ENCODE results near the gene YBX3. TPM values are rescaled to one million over a fixed set of nuclear protein-coding genes. Genes with fewer than 3 reads are reported as not detected.
"Not testable (repeated sequence)": the region's sequence is repeated elsewhere in the genome, so short reads cannot be mapped to it uniquely, and the experiment has no call there.

Gene YBX3
- total RNA-seq, 1 donor from 2014 or later: 245 TPM

- peak overlapping the region; percentile 44 for H3K4me3 ChIP-seq (ENCODE audit: low read depth, low read length)
- peak; percentile 93 for DNase-seq (ENCODE audit: low read depth)
- peak; percentile 92 for TF ChIP-seq CTCF (conservative IDR thresholded peaks at IDR 0.05; ENCODE audit: low read depth, low read length)
Observed at GRCh38 chr12:10749700-10750384, 26.7 kb upstream of the YBX3 start.

- H3K4me3 ChIP-seq (ENCODE audit: low read depth, low read length): no peak overlapping the region
- no peak for TF ChIP-seq CTCF (conservative IDR thresholded peaks at IDR 0.05; ENCODE audit: low read depth, low read length)
- DNase-seq (ENCODE audit: low read depth): no peak
Observed at GRCh38 chr12:10747730-10748129, 24.6 kb upstream of the YBX3 start.

GRCh38 chr12:10743420-10743819 is 20.3 kb upstream of the YBX3 start:
- not testable (repeated sequence) for H3K4me3 ChIP-seq (ENCODE audit: low read depth, low read length); DNase-seq (ENCODE audit: low read depth)

GRCh38 chr12:10741845-10742244 is 18.7 kb upstream of the YBX3 start:
- no peak for DNase-seq (ENCODE audit: low read depth)
- no peak for TF ChIP-seq CTCF (conservative IDR thresholded peaks at IDR 0.05; ENCODE audit: low read depth, low read length)
- H3K4me3 ChIP-seq (ENCODE audit: low read depth, low read length): no peak overlapping the region

GRCh38 chr12:10740182-10740581 is 17.1 kb upstream of the YBX3 start:
- no peak for DNase-seq (ENCODE audit: low read depth)
- H3K4me3 ChIP-seq (ENCODE audit: low read depth, low read length): no peak overlapping the region
- no peak for TF ChIP-seq CTCF (conservative IDR thresholded peaks at IDR 0.05; ENCODE audit: low read depth, low read length)

GRCh38 chr12:10739157-10740118 is 16.3 kb upstream of the YBX3 start:
- TF ChIP-seq CTCF (conservative IDR thresholded peaks at IDR 0.05; ENCODE audit: low read depth, low read length): no peak
- no peak for DNase-seq (ENCODE audit: low read depth)
- H3K4me3 ChIP-seq (ENCODE audit: low read depth, low read length): no peak overlapping the region

- DNase-seq (ENCODE audit: low read depth): no peak
- no peak overlapping the region for H3K4me3 ChIP-seq (ENCODE audit: low read depth, low read length)
- TF ChIP-seq CTCF (conservative IDR thresholded peaks at IDR 0.05; ENCODE audit: low read depth, low read length): no peak
Observed at GRCh38 chr12:10737249-10737648, 14.1 kb upstream of the YBX3 start.

Measured in epithelial cell of proximal tubule (primary cell).